Regular cardiac myocyte (primary cell): ENCODE measurements around the gene INSYN2A. TPM values are rescaled to one million over a fixed set of nuclear protein-coding genes. Genes with fewer than 3 reads are reported as not detected.

Experiments
- total RNA-seq: library from RNA; depleted of rRNA; stranded (reverse); fragments of >200 nt; gene quantifications from 2 replicates; pipeline ENCODE4 v1.2.3, GENCODE V29; 2014

INSYN2A gene
- under 0.01 TPM in 2 replicates for total RNA-seq

GRCh38 chr10:127196282-127197153 lies at the start of gene INSYN2A:
INSYN2A (minus strand) TSS chr10:127196591; CDS start chr10:127176395, 20,196 bp downstream.

